NCI-H524 (cell line): Measurements from ENCODE around the gene CAMK2D.
"Not testable (repeated sequence)": the region's sequence is repeated elsewhere in the genome, so short reads cannot be mapped to it uniquely, and the experiment has no call there.

Experiments used
- DNase-seq, 2 experiments: peaks; one replicate each; lab custom pipeline; 2025; lab: John Stamatoyannopoulos, UW

CAMK2D gene

GRCh38 chr4:113730467-113731216 lies 30.9 kb downstream of the CAMK2D start:
- DNase-seq, result no peak

- no peak for DNase-seq
These were observed 33.7 kb downstream of the CAMK2D start for GRCh38 chr4:113727802-113728201.

GRCh38 chr4:113725963-113726362 lies 35.6 kb downstream of the CAMK2D start:
- DNase-seq, result peak in 1 of 2 experiments; percentile 47

- no peak for DNase-seq
These were observed 43.3 kb downstream of the CAMK2D start for GRCh38 chr4:113718252-113718651.

GRCh38 chr4:113711883-113712662 lies 49.5 kb downstream of the CAMK2D start:
- no peak for DNase-seq

GRCh38 chr4:113708250-113708649 lies 53.3 kb downstream of the CAMK2D start:
- no peak for DNase-seq

- no peak for DNase-seq
These were observed 54.5 kb downstream of the CAMK2D start for GRCh38 chr4:113707048-113707447.

- not testable (repeated sequence) for DNase-seq
These were observed 56.4 kb downstream of the CAMK2D start for GRCh38 chr4:113705097-113705496.

- DNase-seq, result not testable (repeated sequence)
These were observed 58.9 kb downstream of the CAMK2D start for GRCh38 chr4:113702596-113702995.

GRCh38 chr4:113701169-113701568 lies 60.4 kb downstream of the CAMK2D start:
- no peak for DNase-seq

GRCh38 chr4:113700602-113701150 lies 60.9 kb downstream of the CAMK2D start:
- DNase-seq, result peak; percentile 3 to 34

- no peak for DNase-seq
These were observed 61.8 kb downstream of the CAMK2D start for GRCh38 chr4:113699772-113700171.

- no peak for DNase-seq
These were observed 64.1 kb downstream of the CAMK2D start for GRCh38 chr4:113697429-113697828.

GRCh38 chr4:113695328-113696169 lies 66.0 kb downstream of the CAMK2D start:
- no peak for DNase-seq

GRCh38 chr4:113694008-113694407 lies 67.5 kb downstream of the CAMK2D start:
- DNase-seq, result no peak

- DNase-seq, result no peak
These were observed 68.6 kb downstream of the CAMK2D start for GRCh38 chr4:113692809-113693411.

GRCh38 chr4:113691676-113692075 lies 69.9 kb downstream of the CAMK2D start:
- DNase-seq, result no peak

GRCh38 chr4:113689394-113689793 lies 72.1 kb downstream of the CAMK2D start:
- no peak for DNase-seq

GRCh38 chr4:113687067-113687718 lies 74.3 kb downstream of the CAMK2D start:
- DNase-seq, result no peak

- not testable (repeated sequence) for DNase-seq
These were observed 76.4 kb downstream of the CAMK2D start for GRCh38 chr4:113685157-113685556.

GRCh38 chr4:113684534-113685091 lies 76.9 kb downstream of the CAMK2D start:
- peak in 1 of 2 experiments; percentile 9 for DNase-seq
